A549 (cell line): ENCODE data around the gene ASAP2. TPM values are rescaled to one million over a fixed set of nuclear protein-coding genes. Genes with fewer than 3 reads are reported as not detected.

ENCODE experiments used
- ATAC-seq, 2 experiments: fragments of 200-7000 bp in 1 of 2; fragments of >200 bp in 1 of 2; cut with Nextera tagmentation in 1 of 2; cut with Tn5 transposase in 1 of 2; 3 replicates each; pipeline versions ENCODE4 v1.8.0 to v1.9.1; 2018 to 2020; ENCODE audit warnings: mild to moderate bottlenecking in 1 of 2, moderate library complexity in 1 of 2
- CTCF ChIA-PET: fragments of 300-600 bp; sonication (Branson Sonifier 250); formaldehyde crosslinking; extraction: SDS; loops from one replicate; lab custom pipeline; 2021; ENCODE audit warnings: antibody characterized with exemption, inconsistent platforms; lab: Yijun Ruan, JAX
- POLR2A ChIA-PET: fragments of 350-600 bp; formaldehyde crosslinking; extraction: SDS; loops from one replicate; lab custom pipeline; 2021; ENCODE audit warnings: antibody characterized with exemption, inconsistent platforms; lab: Yijun Ruan, JAX
- DNase-seq, 2 experiments: peaks; one replicate each; pipeline versions ENCODE4 v3.0.0 to v3.0.0-alpha.2; 2011 to 2016; ENCODE audit warnings: low read depth in 1 of 2, low spot score in 1 of 2
- FAIRE-seq: peaks from 2 replicates; lab custom pipeline; 2011; peaks lifted over from hg19 to GRCh38; lab: Jason Lieb, UNC
- H3K27ac ChIP-seq, 2 experiments: fragments of >200 bp; sonication (Bioruptor Twin); formaldehyde crosslinking; 3 replicates each; pipeline ENCODE4 v1.5.1; 2016 to 2017
- H3K4me1 ChIP-seq: fragments of >200 bp; sonication (Bioruptor Twin); formaldehyde crosslinking; 3 replicates; pipeline ENCODE4 v1.6.1; 2016
- H3K4me2 ChIP-seq: fragments of >200 bp; sonication (Bioruptor Twin); formaldehyde crosslinking; 3 replicates; pipeline ENCODE4 v1.6.1; 2016
- H3K4me3 ChIP-seq: fragments of >200 bp; sonication (Bioruptor Twin); formaldehyde crosslinking; 3 replicates; pipeline ENCODE4 v1.5.1; 2016
- H3K9me3 ChIP-seq: fragments of >200 bp; sonication (Bioruptor Twin); formaldehyde crosslinking; 3 replicates; pipeline ENCODE4 v1.6.1; 2016
- CHD2 ChIP-seq: fragments of 150-350 bp; IDR thresholded peaks from 2 replicates; pipeline ENCODE4 v1.6.1; 2014; ENCODE audit warnings: low read length; ENCODE audit not compliant: partially characterized antibody
- CHD4 ChIP-seq: fragments of 200-600 bp; sonication (generic); IDR thresholded peaks from 2 replicates; pipeline ENCODE4 v1.6.1; 2016; ENCODE audit warnings: antibody characterized with exemption, mild to moderate bottlenecking, borderline replicate concordance
- EHF ChIP-seq: fragments of 250-450 bp; sonication (Bioruptor Pico); IDR thresholded peaks from 2 replicates; pipeline ENCODE4 v1.5.0; 2020; ENCODE audit warnings: mild to moderate bottlenecking
- EP300 ChIP-seq, 2 experiments: fragments of >200 bp; sonication (Bioruptor Twin); formaldehyde crosslinking; IDR thresholded peaks; 2 replicates in 1 of 2; 3 replicates in 1 of 2; pipeline ENCODE4 v1.6.1; 2016 to 2017
- FOSB ChIP-seq: fragments of 250-450 bp; sonication (Bioruptor Pico); IDR thresholded peaks from 2 replicates; pipeline ENCODE4 v1.5.0; 2020; ENCODE audit warnings: mild to moderate bottlenecking, moderate library complexity
- FOSL2 ChIP-seq, 2 experiments: fragments of 450-650 bp in 1 of 2; fragments of >200 bp in 1 of 2; sonication (Bioruptor Twin) in 1 of 2; formaldehyde crosslinking; IDR thresholded peaks; 2 replicates each; pipeline versions ENCODE4 v1.5.0 to v1.6.1; 2016 to 2020; ENCODE audit warnings: mild to moderate bottlenecking in 1 of 2, moderate library complexity in 1 of 2
- HDAC2 ChIP-seq: fragments of 200-600 bp; sonication (generic); IDR thresholded peaks from 2 replicates; pipeline ENCODE4 v1.6.1; 2016
- HEYL ChIP-seq: fragments of 250-450 bp; sonication (Bioruptor Pico); IDR thresholded peaks from 2 replicates; pipeline ENCODE4 v1.8.0; 2021; ENCODE audit warnings: mild to moderate bottlenecking, moderate library complexity
- HOXB13 ChIP-seq: fragments of 250-450 bp; sonication (Bioruptor Pico); IDR thresholded peaks from 2 replicates; pipeline ENCODE4 v1.5.0; 2020; ENCODE audit warnings: low read depth, mild to moderate bottlenecking, moderate library complexity
- HOXB5 ChIP-seq: fragments of 250-450 bp; sonication (Bioruptor Pico); IDR thresholded peaks from 2 replicates; pipeline ENCODE4 v1.5.0; 2020; ENCODE audit warnings: mild to moderate bottlenecking, moderate library complexity
- KDM1A ChIP-seq: fragments of 200-600 bp; sonication (generic); IDR thresholded peaks from 2 replicates; pipeline ENCODE4 v1.6.1; 2016; ENCODE audit warnings: low read depth, mild to moderate bottlenecking
- KDM5A ChIP-seq: fragments of 200-600 bp; sonication (generic); IDR thresholded peaks from 2 replicates; pipeline ENCODE4 v1.6.1; 2016; ENCODE audit warnings: antibody characterized with exemption, mild to moderate bottlenecking
- NFE2L2 ChIP-seq: fragments of 150-350 bp; conservative IDR thresholded peaks from 2 replicates; pipeline ENCODE4 v1.6.1; 2014; ENCODE audit warnings: low read length
- NR3C1 ChIP-seq: fragments of >200 bp; sonication (Bioruptor Twin); formaldehyde crosslinking; IDR thresholded peaks from 3 replicates; pipeline ENCODE4 v1.6.1; 2017
- POLR2A ChIP-seq: IDR thresholded peaks from 2 replicates; pipeline ENCODE4 v1.6.1; 2012; ENCODE audit warnings: mild to moderate bottlenecking, low read length
- RAD21 ChIP-seq, 2 experiments: fragments of >200 bp in 1 of 2; sonication (Bioruptor Twin) in 1 of 2; formaldehyde crosslinking in 1 of 2; IDR thresholded peaks in 1 of 2; conservative IDR thresholded peaks in 1 of 2; 2 replicates in 1 of 2; 3 replicates in 1 of 2; pipeline ENCODE4 v1.6.1; 2012 to 2018; ENCODE audit warnings: inconsistent platforms in 1 of 2
- RARB ChIP-seq: fragments of 250-450 bp; sonication (Bioruptor Pico); IDR thresholded peaks from 2 replicates; pipeline ENCODE4 v1.8.0; 2021; ENCODE audit warnings: mild to moderate bottlenecking, moderate library complexity
- RCOR1 ChIP-seq: fragments of 150-350 bp; IDR thresholded peaks from 2 replicates; pipeline ENCODE4 v1.6.1; 2014; ENCODE audit warnings: antibody characterized with exemption, low read length, low read depth
- RFX5 ChIP-seq: fragments of 450-650 bp; IDR thresholded peaks from 2 replicates; pipeline ENCODE4 v1.7.1; 2014; ENCODE audit warnings: antibody characterized with exemption, mild to moderate bottlenecking, moderate library complexity
- ZC3H11A ChIP-seq: fragments of 450-650 bp; IDR thresholded peaks from 2 replicates; pipeline ENCODE4 v1.6.1; 2014; ENCODE audit warnings: antibody characterized with exemption, mild to moderate bottlenecking
- ZSCAN20 ChIP-seq: fragments of 250-450 bp; sonication (Bioruptor Pico); IDR thresholded peaks from 2 replicates; pipeline ENCODE4 v1.8.0; 2022; ENCODE audit warnings: mild to moderate bottlenecking, moderate library complexity
- WGBS: methylation state at CpG from one replicate; pipeline ENCODE4 v1.1.6; 2017; ENCODE audit errors: missing lambda C conversion rate; 5-methylcytosine and 5-hydroxymethylcytosine counted together
- polyA plus RNA-seq, 4 experiments: library from polyadenylated mRNA; depleted of rRNA in 3 of 4; stranded (reverse); fragments of >200 nt; fragmentation: RNase III in 1 of 4; extraction: RNeasy Plus Mini Kit Qiagen cat#74134 plus additional on column Dnase treatment in 1 of 4; gene quantifications; 2 replicates in 3 of 4; 3 replicates in 1 of 4; pipeline ENCODE4 v1.2.3, GENCODE V29; 2011 to 2017
- TF ChIP-seq, protein P1 (sequence below): fragments of 250-450 bp; sonication (Bioruptor Pico); IDR thresholded peaks from 2 replicates; pipeline ENCODE4 v1.5.0; 2020; ENCODE audit warnings: low read depth, mild to moderate bottlenecking, moderate library complexity
- TF ChIP-seq, protein P2 (sequence below): IDR thresholded peaks from 2 replicates; pipeline ENCODE4 v1.6.1; 2012
- TF ChIP-seq, protein P3 (sequence below): fragments of 450-650 bp; IDR thresholded peaks from 2 replicates; pipeline ENCODE4 v1.6.1; 2014; ENCODE audit warnings: antibody characterized with exemption
- TF ChIP-seq, protein P4 (sequence below): fragments of 250-450 bp; sonication (Bioruptor Pico); IDR thresholded peaks from 2 replicates; pipeline ENCODE4 v1.5.0; 2021; ENCODE audit warnings: mild to moderate bottlenecking, moderate library complexity, borderline replicate concordance
- TF ChIP-seq, protein P5 (sequence below): IDR thresholded peaks from 2 replicates; pipeline ENCODE4 v1.6.1; 2012; ENCODE audit warnings: low read depth, borderline replicate concordance

ASAP2 gene
- polyA plus RNA-seq, 2 of the 4 experiments (the other 2 are of a cell fraction) = 17.8 to 27.9 TPM

DNA sequence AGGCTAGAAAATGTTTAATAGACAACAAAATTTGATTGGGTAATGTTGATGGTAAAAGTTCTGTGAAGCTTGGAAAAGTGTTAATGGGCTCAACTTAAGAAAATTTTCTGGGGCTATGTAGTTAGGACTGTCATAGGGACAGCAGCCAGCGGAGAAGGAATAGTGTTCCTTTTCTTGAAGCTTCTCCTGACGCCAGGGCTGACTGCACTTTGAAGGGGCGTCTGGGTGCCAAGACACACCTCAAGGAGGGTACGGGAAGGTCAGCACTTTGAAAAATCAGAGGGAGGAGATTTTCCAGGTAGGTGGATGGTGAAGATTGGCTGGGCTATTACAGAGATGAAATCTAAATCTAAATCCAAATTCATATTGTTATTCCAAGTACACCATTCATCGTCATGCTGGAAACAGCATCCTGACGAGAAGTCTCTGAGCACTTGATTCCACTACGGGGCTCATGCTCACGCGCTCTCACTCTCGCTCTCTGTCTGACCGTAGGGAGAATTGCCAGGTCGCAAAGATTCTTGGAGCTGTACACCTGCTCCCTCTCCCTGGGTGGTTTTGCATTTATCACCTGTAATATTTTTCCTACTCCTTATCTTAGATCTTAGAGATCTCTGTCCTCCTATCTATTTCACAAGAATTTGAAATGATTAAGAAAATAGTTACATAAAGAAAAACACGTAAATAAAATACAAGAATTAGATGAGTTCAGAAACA lies 125.7 kb downstream of the ASAP2 start:
- TF ChIP-seq FOSB (CRISPR knock-in tag) = no peak
- TF ChIP-seq HOXB13 (CRISPR knock-in tag) = no peak
- TF ChIP-seq RFX5 = no peak
- TF ChIP-seq KDM5A = no peak
- no peak for TF ChIP-seq ZC3H11A
- no peak for TF ChIP-seq NR3C1
- no peak for TF ChIP-seq EHF
- TF ChIP-seq POLR2A = no peak
- no peak for TF ChIP-seq FOSL2 (IDR thresholded peaks at IDR 0.05)
- TF ChIP-seq FOSL2 (CRISPR knock-in tag; IDR thresholded peaks at IDR 0.05) = no peak
- TF ChIP-seq, protein P1, sequence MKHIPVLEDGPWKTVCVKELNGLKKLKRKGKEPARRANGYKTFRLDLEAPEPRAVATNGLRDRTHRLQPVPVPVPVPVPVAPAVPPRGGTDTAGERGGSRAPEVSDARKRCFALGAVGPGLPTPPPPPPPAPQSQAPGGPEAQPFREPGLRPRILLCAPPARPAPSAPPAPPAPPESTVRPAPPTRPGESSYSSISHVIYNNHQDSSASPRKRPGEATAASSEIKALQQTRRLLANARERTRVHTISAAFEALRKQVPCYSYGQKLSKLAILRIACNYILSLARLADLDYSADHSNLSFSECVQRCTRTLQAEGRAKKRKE = no peak
- TF ChIP-seq RAD21 (conservative IDR thresholded peaks at IDR 0.05 in 1 of 2, IDR thresholded peaks at IDR 0.05 in 1 of 2) = no peak
- TF ChIP-seq NFE2L2 = no peak
- no peak for TF ChIP-seq RARB (CRISPR knock-in tag)
- TF ChIP-seq, all 56 proteins: peak for 0
- Histone ChIP-seq H3K4me1 (peaks cover 21% of the 10 kb centered on the region), H3K27ac (no peak overlapping the region), H3K9me3 (no peaks in the 10 kb centered on the region), H3K4me2 (no peak overlapping the region), H3K4me3 (no peak overlapping the region)
- 95% methylated on average over 13 of the region's 13 CpGs for WGBS
- ChIA-PET POLR2A (interaction anchor here (0.6 kb wide), 1 partner anchor 26 kb away, joined by 3 read pairs; no protein-coding TSS in a partner anchor), CTCF (interaction anchor here (0.8 to 15.6 kb wide), 13 partner anchors 8 to 457 kb away, joined by 3 to 209 read pairs (median 9); partner anchors contain the start of gene ASAP2)
- DNase-seq (no peak), ATAC-seq (no peak), FAIRE-seq (no peak)

DNA sequence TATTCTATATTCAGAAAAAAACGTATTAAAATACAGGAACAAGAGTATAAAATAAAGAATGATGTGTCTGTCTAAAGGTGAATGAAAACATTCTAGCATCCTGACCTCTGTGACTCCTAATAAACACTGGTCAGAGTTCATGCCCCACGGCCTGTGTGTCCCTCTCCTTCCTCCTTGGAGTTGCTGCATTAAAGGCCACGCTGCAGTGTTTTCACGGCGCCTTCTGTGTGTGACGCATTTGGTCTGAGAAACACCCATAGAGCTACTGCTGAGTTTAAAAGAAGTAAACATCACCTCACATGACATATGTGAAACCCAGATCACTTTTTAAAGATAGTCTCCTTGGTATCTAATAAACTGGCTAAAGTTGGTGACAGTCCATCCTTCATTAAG lies 126.2 kb downstream of the ASAP2 start:
- FAIRE-seq = no peak
- CTCF ChIA-PET = interaction anchor here (0.5 to 15.6 kb wide), 48 partner anchors 8 to 561 kb away, joined by 3 to 209 read pairs (median 5); partner anchors contain the start of gene ASAP2
- no peaks in the 10 kb centered on the region for H3K9me3 ChIP-seq
- TF ChIP-seq, protein P2, sequence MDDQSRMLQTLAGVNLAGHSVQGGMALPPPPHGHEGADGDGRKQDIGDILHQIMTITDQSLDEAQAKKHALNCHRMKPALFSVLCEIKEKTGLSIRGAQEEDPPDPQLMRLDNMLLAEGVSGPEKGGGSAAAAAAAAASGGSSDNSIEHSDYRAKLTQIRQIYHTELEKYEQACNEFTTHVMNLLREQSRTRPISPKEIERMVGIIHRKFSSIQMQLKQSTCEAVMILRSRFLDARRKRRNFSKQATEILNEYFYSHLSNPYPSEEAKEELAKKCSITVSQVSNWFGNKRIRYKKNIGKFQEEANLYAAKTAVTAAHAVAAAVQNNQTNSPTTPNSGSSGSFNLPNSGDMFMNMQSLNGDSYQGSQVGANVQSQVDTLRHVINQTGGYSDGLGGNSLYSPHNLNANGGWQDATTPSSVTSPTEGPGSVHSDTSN = no peak
- TF ChIP-seq, protein P3, sequence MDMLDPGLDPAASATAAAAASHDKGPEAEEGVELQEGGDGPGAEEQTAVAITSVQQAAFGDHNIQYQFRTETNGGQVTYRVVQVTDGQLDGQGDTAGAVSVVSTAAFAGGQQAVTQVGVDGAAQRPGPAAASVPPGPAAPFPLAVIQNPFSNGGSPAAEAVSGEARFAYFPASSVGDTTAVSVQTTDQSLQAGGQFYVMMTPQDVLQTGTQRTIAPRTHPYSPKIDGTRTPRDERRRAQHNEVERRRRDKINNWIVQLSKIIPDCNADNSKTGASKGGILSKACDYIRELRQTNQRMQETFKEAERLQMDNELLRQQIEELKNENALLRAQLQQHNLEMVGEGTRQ = no peak
- no peak for TF ChIP-seq KDM1A
- no peak for TF ChIP-seq HDAC2
- TF ChIP-seq CHD4 = no peak
- TF ChIP-seq, protein P4, sequence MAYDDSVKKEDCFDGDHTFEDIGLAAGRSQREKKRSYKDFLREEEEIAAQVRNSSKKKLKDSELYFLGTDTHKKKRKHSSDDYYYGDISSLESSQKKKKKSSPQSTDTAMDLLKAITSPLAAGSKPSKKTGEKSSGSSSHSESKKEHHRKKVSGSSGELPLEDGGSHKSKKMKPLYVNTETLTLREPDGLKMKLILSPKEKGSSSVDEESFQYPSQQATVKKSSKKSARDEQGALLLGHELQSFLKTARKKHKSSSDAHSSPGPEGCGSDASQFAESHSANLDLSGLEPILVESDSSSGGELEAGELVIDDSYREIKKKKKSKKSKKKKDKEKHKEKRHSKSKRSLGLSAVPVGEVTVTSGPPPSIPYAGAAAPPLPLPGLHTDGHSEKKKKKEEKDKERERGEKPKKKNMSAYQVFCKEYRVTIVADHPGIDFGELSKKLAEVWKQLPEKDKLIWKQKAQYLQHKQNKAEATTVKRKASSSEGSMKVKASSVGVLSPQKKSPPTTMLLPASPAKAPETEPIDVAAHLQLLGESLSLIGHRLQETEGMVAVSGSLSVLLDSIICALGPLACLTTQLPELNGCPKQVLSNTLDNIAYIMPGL (CRISPR knock-in tag) = no peak
- TF ChIP-seq HOXB5 (CRISPR knock-in tag) = no peak
- TF ChIP-seq, protein P5, sequence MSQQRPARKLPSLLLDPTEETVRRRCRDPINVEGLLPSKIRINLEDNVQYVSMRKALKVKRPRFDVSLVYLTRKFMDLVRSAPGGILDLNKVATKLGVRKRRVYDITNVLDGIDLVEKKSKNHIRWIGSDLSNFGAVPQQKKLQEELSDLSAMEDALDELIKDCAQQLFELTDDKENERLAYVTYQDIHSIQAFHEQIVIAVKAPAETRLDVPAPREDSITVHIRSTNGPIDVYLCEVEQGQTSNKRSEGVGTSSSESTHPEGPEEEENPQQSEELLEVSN = no peak
- TF ChIP-seq HEYL (CRISPR knock-in tag) = no peak
- no peak for TF ChIP-seq CHD2
- TF ChIP-seq, protein P1 = no peak
- no peak for TF ChIP-seq RCOR1
- TF ChIP-seq ZSCAN20 = no peak
- no peak for TF ChIP-seq EP300 (IDR thresholded peaks at IDR 0.05)
- POLR2A ChIA-PET = interaction anchor here (0.6 to 1.8 kb wide), 2 partner anchors 127 to 716 kb away, joined by 4 to 10 read pairs; partner anchors contain the start of gene ASAP2
- WGBS = 73% methylated on average over 6 of the region's 6 CpGs
- ATAC-seq = no peak
- no peak for DNase-seq
- no peak overlapping the region for H3K4me2 ChIP-seq
- peaks cover 19% of the 10 kb centered on the region for H3K4me1 ChIP-seq
- H3K27ac ChIP-seq = no peak overlapping the region
- no peak overlapping the region for H3K4me3 ChIP-seq
